Psoas muscle (tissue), 8 donors: Measurements from ENCODE around the gene XKR3. TPM values are rescaled to one million over a fixed set of nuclear protein-coding genes. Genes with fewer than 3 reads are reported as not detected.

Source experiments
- ATAC-seq, 4 donors: fragments of 200-7000 bp; cut with Tn5 transposase; one replicate each; pipeline ENCODE4 v1.9.1; 2020; ENCODE audit warnings: moderate library complexity in 3 of 4, mild to moderate bottlenecking in 2 of 4
- DNase-seq, 2 donors: peaks; one replicate each; pipeline ENCODE4 v3.0.0-alpha.2; 2020
- H3K27ac ChIP-seq: fragments of 200-600 bp; one replicate; pipeline ENCODE4 v1.8.0; 2022
- H3K27me3 ChIP-seq, 3 donors: fragments of 200-600 bp in 1 of 3; one replicate each; pipeline versions ENCODE4 v1.6.1 to v1.8.0; 2013 to 2022; ENCODE audit warnings: low read length in 2 of 3, mild to moderate bottlenecking in 2 of 3, moderate library complexity in 1 of 3; ENCODE audit not compliant: insufficient read depth in 3 of 3
- H3K36me3 ChIP-seq, 2 donors: fragments of 200-600 bp in 1 of 2; one replicate each; pipeline versions ENCODE4 v1.6.1 to v1.8.0; 2013 to 2022; ENCODE audit warnings: low read depth in 1 of 2, mild to moderate bottlenecking in 1 of 2, moderate library complexity in 1 of 2; ENCODE audit not compliant: insufficient read depth in 1 of 2
- H3K4me1 ChIP-seq: fragments of 200-600 bp; one replicate; pipeline ENCODE4 v1.8.0; 2022
- H3K4me3 ChIP-seq: fragments of 200-600 bp; one replicate; pipeline ENCODE4 v1.8.0; 2022; ENCODE audit warnings: mild to moderate bottlenecking
- H3K9me3 ChIP-seq: fragments of 200-600 bp; one replicate; pipeline ENCODE4 v1.8.0; 2022
- CTCF ChIP-seq: fragments of 200-600 bp; IDR thresholded peaks from one replicate; pipeline ENCODE4 v1.8.0; 2022; ENCODE audit warnings: antibody characterized with exemption
- WGBS, 3 donors: extraction: QIAGEN DNeasy Blood & Tissue Kit; methylation state at CpG; one replicate each; pipeline versions ENCODE4 v1.1.6 to v1.1.7; 2013; 5-methylcytosine and 5-hydroxymethylcytosine counted together
- intact Hi-C, 2 donors: fragments of 100-400 bp; cut with DNase I; formaldehyde crosslinking; loops; one replicate each; pipeline versions ENCODE4 v1.11.0 to v1.14.2; 2022
- polyA plus RNA-seq, 3 donors: library from polyadenylated mRNA; stranded (reverse); fragments of 200-250 nt; gene quantifications; one replicate each; pipeline ENCODE4 v1.2.3, GENCODE V29; 2013
- total RNA-seq, 4 donors: library from RNA; stranded (reverse); fragmentation: NEBNext Ultra II Directional in 2 of 4; extraction: Animal tissue kit (Norgen Biotek cat#: 25700) in 2 of 4; gene quantifications; one replicate each; pipeline versions ENCODE4 v1.2.1 to v1.2.4, GENCODE V29; 2021 to 2023
- donor health status: healthy with polysubstance abuse.
- donor health status: DM: no; HTN: no; CAD: no; lungs with moderate emphysema.
- donor health status: Bipolar disorder and iron deficiency.
- donor health status: healthy.
- donor health status: DM: yes; HTN: yes; CAD: no.
- donor health status: DM: no; HTN: no; CAD: no.
- donor health status: DM: no; HTN: no; CAD: no.
- donor health status: DM: yes; HTN: yes; CAD: no.

Gene XKR3
- total and polyA plus RNA-seq, 7 donors = not detected

GRCh38 chr22:16808744-16809143 is 16.5 kb downstream of the XKR3 start:
- H3K27me3 ChIP-seq = no peaks in the 10 kb centered on the region
- H3K4me1 ChIP-seq = no peaks in the 10 kb centered on the region
- no peak overlapping the region for H3K27ac ChIP-seq
- DNase-seq (no peak), ATAC-seq (no peak)
- no peak overlapping the region for H3K4me3 ChIP-seq
- H3K36me3 ChIP-seq = no peaks in the 10 kb centered on the region
- TF ChIP-seq CTCF = no peak
- 29 to 51% (median 33%) methylated on average over 2 of the region's 2 CpGs for WGBS, 3 donors
- intact Hi-C loops = no loop called here
- no peaks in the 10 kb centered on the region for H3K9me3 ChIP-seq

DNA sequence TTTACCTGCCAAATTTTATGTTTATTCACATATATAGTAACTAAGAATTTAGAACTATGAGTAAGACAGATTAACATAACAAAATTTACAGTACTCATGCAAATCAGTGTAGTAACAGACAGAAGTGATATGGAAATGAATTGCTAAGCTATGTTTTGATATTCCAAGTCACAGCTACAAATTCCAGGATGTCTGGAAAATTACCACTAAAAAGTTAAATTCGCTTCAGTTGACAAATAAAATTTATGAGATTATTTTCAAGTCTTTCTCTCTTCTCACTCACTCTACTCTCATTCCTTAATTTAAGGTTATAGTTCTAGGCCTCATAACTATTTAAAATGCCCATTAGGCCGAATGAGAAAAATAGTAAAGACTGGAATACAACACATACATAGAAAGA is 18.1 kb downstream of the XKR3 start:
- no peaks in the 10 kb centered on the region for H3K36me3 ChIP-seq
- no peak overlapping the region for H3K4me3 ChIP-seq
- H3K27me3 ChIP-seq = no peaks in the 10 kb centered on the region
- H3K4me1 ChIP-seq = no peaks in the 10 kb centered on the region
- TF ChIP-seq CTCF = no peak
- 35 to 52% (median 50%) methylated on average over 2 of the region's 2 CpGs for WGBS, 3 donors
- DNase-seq (no peak), ATAC-seq (no peak)
- no peaks in the 10 kb centered on the region for H3K9me3 ChIP-seq
- no peak overlapping the region for H3K27ac ChIP-seq
- intact Hi-C loops = no loop called here

- no peak for TF ChIP-seq CTCF
- no peak for ATAC-seq
- 66 to 77% (median 71%) methylated on average over 5 of the region's 5 CpGs for WGBS, 3 donors
Measured at GRCh38 chr22:16806401-16806800, 18.8 kb downstream of the XKR3 start.

DNA sequence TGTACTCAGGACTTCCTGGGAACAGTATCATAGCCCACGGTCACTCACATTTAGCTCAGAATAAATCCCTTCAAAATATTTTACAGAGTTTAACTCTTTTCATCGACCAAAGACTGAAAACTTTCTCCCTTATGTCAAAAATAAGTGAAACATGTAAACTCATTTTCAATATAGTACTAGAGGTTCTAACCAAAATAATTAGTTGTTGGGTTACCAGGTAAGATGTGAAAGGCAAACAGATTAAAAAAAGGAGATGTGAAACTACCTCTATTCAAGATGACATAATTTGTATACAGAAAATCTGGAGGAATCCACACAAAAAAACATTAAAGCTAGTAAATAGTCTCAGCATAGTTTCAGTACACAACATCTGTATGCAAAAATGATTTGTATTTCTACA is 20.3 kb downstream of the XKR3 start:
- H3K4me1 ChIP-seq = no peaks in the 10 kb centered on the region
- H3K36me3 ChIP-seq = no peaks in the 10 kb centered on the region
- 54 to 76% (median 59%) methylated on average over 2 of the region's 2 CpGs for WGBS, 3 donors
- intact Hi-C loops = no loop called here
- H3K27me3 ChIP-seq = no peaks in the 10 kb centered on the region
- ATAC-seq (no peak), DNase-seq (no peak)
- no peak for TF ChIP-seq CTCF
- H3K4me3 ChIP-seq = no peak overlapping the region
- H3K27ac ChIP-seq = no peak overlapping the region
- no peaks in the 10 kb centered on the region for H3K9me3 ChIP-seq

More at GRCh38 chr22:16806401-16806800, 18.8 kb downstream of the XKR3 start:
- no peak overlapping the region for H3K27ac ChIP-seq
- no peak overlapping the region for H3K4me3 ChIP-seq
- H3K4me1 ChIP-seq = no peaks in the 10 kb centered on the region
- no peaks in the 10 kb centered on the region for H3K9me3 ChIP-seq
- intact Hi-C loops = no loop called here
- no peaks in the 10 kb centered on the region for H3K27me3 ChIP-seq
- no peaks in the 10 kb centered on the region for H3K36me3 ChIP-seq
- no peak for DNase-seq

GRCh38 chr22:16803255-16803917 is 21.8 kb downstream of the XKR3 start:
- H3K4me3 ChIP-seq = no peak overlapping the region
- no peak overlapping the region for H3K27ac ChIP-seq
- no peak for ATAC-seq
- TF ChIP-seq CTCF = no peak
- intact Hi-C loops = no loop called here
- no peaks in the 10 kb centered on the region for H3K9me3 ChIP-seq
- no peaks in the 10 kb centered on the region for H3K36me3 ChIP-seq
- no peak for DNase-seq
- H3K27me3 ChIP-seq = no peaks in the 10 kb centered on the region
- WGBS, 3 donors = 81 to 92% (median 85%) methylated on average over 4 of the region's 4 CpGs
- H3K4me1 ChIP-seq = no peaks in the 10 kb centered on the region
